Skeletal muscle cell (primary cell): ENCODE measurements around the gene PNMA1.

ENCODE experiments used
- DNase-seq: peaks from one replicate; pipeline ENCODE4 v3.0.0-alpha.2; 2010; ENCODE audit warnings: low read depth
- H3K4me3 ChIP-seq: 2 replicates; pipeline ENCODE4 v1.5.1; 2011; ENCODE audit warnings: low read depth, mild to moderate bottlenecking, control low read depth, low read length, moderate library complexity

The PNMA1 gene

DNA sequence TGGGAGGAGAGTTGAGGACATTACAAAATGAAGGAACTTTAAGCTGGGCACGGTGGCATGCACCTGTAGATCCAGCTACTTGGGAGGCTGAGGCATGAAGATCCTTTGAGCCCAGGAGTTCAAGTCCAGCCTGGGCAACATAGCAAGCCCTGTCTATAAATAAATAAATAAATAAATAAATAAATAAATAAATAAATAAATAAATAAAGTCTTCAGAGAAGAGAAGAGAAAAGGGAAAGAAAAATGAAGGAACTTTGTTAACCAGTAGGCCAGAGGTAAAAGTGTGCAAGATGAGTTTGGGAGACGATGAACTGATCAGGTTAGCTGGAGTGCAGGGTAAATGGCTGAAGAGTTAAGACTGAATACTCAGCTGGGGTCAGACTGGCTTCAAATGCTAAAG lies 20.1 kb downstream of the PNMA1 start:
- DNase-seq, result no peak
- no peak overlapping the region for H3K4me3 ChIP-seq

DNA sequence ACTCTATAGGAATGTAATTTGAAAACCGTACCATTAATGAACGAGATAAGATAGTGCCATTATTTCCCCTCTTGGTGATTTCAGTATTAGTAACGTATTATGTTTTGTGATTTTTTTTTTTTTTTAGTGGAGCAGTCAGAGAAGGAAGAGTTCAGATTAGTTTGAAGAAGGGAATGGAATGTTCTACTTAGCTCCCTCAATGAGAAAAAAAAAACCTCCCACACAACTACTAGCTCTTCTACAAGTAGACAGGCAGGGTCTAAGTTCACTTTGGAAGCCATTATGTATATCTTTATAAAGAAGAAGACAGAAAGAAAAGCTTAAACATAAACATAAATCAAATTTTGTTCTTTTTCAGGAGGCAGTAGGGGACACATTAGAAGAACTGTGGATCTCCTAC lies 27.3 kb downstream of the PNMA1 start:
- no peak overlapping the region for H3K4me3 ChIP-seq

DNA sequence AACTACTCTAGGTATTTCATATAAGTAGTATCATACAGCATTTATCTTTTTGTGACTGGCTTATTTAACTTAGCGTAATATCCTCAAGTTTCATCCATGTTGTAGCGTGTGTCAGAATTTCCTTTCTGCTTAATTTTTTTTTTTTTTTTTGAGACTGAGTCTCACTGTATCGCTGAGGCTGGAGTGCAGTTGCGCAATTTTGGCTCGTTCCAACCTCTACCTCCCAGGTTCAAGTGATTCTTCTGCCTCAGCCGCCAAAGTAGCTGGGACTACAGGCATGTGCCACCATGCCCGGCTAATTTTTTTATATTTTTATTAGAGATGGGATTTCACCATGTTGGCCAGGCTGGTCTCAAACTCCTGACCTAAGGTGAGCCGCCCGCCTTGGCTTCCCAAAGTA lies 28.9 kb downstream of the PNMA1 start:
- H3K4me3 ChIP-seq, result no peak overlapping the region
- no peak for DNase-seq

More for the DNA sequence above, 27.3 kb downstream of the PNMA1 start:
- peak; percentile 21 for DNase-seq

- H3K4me3 ChIP-seq, result no peak overlapping the region
- no peak for DNase-seq
These were observed 29.6 kb downstream of the PNMA1 start for GRCh38 chr14:73684627-73685026.

DNA sequence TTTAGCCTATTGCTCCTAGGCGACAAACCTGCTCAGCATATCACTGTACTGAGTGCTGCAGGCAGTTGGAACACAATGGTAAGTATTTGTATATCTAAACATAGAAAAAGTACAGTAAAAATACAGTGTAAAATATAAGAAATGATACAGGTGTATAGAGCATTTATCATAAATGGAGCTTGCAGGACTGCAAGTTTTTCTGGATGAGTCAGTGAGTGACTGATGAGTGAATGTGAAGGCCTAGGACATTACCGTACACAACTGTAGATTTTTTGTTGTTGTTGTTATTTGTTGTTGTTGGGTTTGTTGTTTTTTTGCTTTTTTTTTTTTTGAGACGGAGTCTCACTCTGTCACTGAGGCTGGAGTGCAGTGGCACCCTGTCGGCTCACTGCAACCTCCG lies 33.4 kb downstream of the PNMA1 start:
- no peak for DNase-seq
- no peak overlapping the region for H3K4me3 ChIP-seq

DNA sequence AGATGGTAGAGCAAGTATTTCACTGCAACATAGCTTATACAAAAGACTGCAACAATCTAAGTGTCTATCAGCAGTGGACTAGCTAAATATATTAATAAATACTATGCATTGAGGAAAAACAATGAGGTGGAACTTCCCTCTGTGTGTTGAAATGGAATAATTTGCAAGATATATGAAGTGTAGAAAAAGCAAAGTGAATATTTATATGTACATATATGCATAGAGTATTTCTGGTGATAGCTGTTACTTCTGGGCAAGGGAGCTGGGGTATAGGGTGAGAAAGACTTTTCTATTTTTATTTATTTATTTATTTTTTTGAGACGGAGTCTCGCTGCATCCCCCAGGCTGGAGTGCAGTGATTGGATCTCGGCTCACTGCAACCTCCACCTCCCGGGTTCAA lies 35.5 kb downstream of the PNMA1 start:
- no peak overlapping the region for H3K4me3 ChIP-seq
- no peak for DNase-seq

- H3K4me3 ChIP-seq, result no peak overlapping the region
- DNase-seq, result no peak
These were observed 39.2 kb downstream of the PNMA1 start for GRCh38 chr14:73674986-73675385.

GRCh38 chr14:73667854-73668253 lies 46.3 kb downstream of the PNMA1 start:
- no peak for DNase-seq
- H3K4me3 ChIP-seq, result no peak overlapping the region

DNA sequence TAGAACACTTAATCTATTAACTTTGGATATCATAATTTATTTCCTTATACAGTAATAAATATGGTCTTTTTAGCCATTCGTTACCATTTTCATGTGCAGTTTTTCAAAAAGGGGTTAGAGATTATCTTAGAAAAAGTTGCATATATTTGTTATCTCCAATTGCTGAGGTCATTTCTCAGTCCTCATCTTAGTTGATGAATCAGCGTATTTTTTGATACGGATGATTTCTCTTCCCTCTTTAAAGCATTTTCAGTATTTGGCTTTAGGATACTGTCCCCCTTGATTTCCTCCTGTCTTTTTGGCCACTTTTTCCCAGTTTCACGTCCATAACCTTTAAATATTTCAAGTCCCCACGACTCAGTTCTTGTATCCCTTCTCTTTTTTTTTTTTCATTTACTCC lies 47.6 kb downstream of the PNMA1 start:
- DNase-seq, result no peak

DNA sequence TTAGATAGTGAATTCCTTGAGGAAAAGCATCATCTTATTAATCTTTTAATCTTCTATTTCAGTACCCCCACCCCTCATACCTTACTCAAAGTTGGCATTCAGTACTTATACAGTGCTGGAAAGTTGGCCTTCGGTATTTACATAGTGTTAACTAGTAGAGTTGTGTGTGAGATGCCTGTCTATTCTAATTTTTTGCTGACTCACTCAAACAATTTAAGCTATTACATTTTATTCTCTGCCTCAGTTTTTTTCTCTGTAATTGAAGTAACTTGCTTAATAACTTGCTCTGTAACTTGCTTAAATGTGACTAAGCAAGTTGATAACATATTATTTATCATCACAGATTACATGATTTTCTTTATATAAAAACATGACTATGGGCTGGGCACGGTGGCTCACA lies 49.1 kb downstream of the PNMA1 start:
- H3K4me3 ChIP-seq, result no peak overlapping the region
- DNase-seq, result no peak

More for the DNA sequence above, 47.6 kb downstream of the PNMA1 start:
- H3K4me3 ChIP-seq, result no peak overlapping the region

GRCh38 chr14:73663548-73664212 lies 50.5 kb downstream of the PNMA1 start:
- no peak overlapping the region for H3K4me3 ChIP-seq
- no peak for DNase-seq

- no peak overlapping the region for H3K4me3 ChIP-seq
- DNase-seq, result peak; percentile 56
These were observed 51.7 kb downstream of the PNMA1 start for GRCh38 chr14:73662487-73662943.

GRCh38 chr14:73661872-73662271 lies 52.3 kb downstream of the PNMA1 start:
- no peak for DNase-seq
- H3K4me3 ChIP-seq, result no peak overlapping the region
